ENCODE measurements around the gene NOL4L.

Gene NOL4L

DNA sequence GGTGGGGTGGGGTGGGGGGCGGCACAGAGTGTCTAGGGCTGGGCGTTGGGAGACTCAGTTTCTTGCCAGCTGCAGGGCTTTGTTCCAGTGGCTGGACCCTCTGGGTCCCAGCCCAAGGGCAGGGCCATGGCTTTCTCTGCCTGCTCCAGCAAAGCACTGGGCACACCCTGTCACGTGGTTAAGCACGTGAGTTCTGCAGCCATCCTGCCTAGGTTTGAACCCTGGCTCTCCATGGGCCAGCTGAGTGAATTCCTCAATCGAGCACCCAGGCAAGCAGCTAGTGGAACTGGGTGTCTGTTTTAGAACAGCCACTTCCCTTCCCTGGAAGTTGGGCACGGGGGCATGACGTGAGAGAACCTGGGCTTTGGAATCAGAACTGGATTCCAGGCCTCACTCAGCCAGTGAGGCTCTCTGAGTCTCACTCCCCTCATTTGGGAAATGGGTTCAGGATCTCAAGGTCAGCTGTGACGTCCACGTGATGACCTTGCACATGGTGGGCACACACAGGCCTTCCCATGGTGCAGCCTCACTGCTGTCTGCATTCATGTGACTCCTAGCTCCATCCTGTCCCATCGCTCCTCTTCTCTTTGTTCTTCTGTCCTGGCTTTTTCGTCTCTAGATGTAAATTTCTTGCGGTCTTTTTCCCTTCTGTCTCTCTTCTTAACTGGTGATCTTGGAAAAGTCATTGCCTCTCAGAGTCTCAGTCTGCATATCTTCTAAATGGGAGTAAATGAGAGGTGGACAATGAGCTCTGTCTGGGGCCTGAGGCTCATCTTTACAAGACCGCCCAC, 45.9 kb downstream of the NOL4L start:
- DNase-seq: peak in 1 of 2 experiments; percentile 24

- no peak for DNase-seq
Observed at GRCh38 chr20:32538526-32538939, 46.6 kb downstream of the NOL4L start.

GRCh38 chr20:32537657-32538525, 47.2 kb downstream of the NOL4L start:
- no peak for DNase-seq

DNA sequence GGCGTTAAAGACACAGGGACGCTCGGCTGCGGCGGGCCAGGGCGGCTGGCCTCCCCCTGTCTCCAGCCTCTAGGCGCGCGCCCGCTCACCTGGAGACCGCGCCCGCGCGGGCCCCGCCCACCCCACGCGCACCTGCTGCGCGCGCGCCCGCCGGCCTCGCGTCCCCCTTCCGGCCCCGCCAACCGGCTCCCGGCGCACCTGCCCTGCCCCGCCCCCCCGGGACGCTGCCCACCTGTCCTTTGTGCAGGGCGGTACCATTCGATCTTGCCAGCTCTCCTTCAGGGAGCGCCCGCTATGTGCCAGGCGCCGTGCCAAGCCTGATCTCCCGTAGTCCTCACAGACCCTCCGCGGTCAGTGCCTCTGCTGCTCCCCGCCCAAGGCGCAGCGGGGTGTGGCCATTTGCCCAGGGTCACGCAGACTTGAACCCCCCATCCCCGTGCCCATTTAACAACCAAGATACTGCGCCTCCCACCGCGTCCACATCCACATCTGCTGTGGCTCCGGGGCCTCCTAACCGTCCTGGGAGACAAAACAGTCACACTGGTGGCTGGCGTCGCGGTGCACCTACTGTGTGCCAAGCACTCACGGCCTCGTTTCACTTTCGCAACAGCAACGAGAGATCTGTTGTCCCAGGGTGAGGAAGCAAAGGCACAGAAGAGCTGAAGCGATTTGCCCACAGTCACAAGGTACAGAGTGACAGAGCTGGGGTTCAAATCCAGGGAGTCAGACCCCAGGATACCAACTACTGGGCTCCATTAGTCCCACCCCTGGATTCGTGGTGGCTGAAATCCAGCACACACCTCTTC, 48.1 kb downstream of the NOL4L start:
- DNase-seq: peak; percentile 47 to 56

DNA sequence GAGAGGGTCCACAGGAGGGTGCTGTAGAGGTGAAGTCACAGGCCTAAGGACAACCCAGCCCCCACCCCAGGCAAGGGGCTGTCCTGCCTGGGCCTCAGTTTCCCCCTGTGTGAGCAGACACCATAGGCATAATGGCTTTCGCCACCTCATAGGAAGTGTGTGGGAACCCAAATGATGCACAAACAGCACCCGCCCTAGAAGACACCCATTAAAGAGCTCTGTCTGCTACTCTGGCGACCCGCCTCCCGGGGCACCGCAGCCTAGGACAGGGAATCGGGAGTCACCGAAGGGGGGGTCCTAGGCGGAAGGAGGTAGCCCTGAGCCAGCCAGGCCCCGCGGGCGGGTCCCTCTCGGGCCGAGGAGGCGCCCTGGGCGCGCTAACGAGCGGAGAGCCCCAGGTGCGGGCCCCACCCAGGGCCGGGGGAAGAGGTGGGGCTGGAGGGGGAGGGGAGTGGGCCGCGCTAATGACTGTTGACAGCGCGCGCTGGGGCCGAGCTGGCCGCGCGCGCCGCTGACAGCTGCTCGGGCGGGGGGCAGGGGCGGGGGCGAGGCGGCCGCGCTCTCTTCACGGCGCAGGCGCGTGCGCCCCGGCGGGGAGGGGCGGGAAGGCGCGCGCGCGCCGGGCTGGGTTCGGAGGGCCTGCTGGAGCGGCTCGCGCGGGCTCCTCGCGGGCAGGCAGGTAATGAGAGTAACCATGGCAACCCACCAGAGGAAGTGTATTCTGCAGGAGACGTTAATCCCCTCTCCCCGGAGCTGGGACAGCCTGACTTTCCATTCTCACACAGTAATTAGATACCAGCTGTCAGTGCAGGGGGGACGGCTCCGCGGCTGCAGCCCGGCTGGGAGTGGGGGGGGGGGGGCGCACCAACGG, 48.9 kb downstream of the NOL4L start:
- DNase-seq: peak; percentile 59 to 68

- no peak for DNase-seq
Observed at GRCh38 chr20:32535316-32535952, 49.7 kb downstream of the NOL4L start.

- peak; percentile 53 to 80 for DNase-seq
Observed at GRCh38 chr20:32534661-32535240, 50.4 kb downstream of the NOL4L start.

- no peak for DNase-seq
Observed at GRCh38 chr20:32533732-32534131, 51.4 kb downstream of the NOL4L start.

DNA sequence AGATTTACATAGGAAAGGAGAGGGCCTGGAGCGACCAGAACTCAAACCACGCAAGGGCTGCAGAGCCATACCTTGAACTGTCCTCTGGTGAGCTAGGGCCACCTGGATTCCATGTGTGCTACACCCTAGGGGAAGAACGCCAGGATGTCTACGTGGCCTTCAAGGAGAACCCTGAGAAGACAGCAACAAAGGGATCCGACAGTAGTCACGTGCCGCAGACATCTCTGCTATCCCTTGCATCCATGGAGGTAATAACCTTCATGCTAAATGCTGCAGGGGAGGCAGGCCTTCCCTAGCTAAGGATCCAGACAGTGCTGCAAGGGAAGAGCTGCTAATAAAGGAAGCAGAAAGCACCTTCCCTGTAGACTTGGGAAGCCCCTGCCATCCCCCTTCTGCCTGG, 52.9 kb downstream of the NOL4L start:
- DNase-seq: no peak

GRCh38 chr20:32528905-32529670, 56.0 kb downstream of the NOL4L start:
- DNase-seq: no peak

DNA sequence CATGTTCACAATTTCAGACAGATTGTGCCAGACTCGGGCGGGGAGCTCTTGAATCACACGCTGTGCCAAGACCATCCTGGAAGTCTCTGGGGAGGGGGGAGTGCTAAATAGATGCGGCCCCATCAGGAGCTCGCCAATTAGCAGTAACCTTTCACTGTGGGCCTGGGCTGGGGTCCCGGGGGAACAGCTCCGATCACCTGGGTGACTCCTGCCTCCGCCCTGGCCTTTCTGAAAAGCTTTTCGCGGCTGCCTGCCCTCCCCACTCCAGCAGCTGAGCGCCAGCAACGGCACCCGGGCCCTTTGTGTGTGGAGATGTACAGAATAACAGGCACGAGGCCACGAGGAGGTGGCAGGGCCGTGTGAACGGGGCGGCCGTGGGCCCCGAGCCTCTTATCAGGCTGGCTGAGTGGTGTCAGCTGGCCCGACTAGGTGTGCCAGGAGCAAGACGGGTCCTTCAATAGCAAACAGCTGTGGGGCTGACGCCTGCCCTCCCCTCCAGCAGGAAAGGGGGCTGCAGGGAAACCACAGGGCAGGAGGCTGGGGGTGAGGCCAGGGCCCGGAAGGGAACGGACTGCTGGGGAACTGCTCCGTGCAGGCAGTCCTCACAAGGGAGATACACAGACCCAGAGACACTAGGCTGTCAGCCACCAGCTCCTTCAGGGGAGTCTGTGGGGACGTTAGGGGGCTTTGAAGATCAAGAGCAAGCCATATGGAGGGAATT, 56.8 kb downstream of the NOL4L start:
- peak in 1 of 2 experiments; percentile 34 for DNase-seq

GRCh38 chr20:32527447-32528055, 57.6 kb downstream of the NOL4L start:
- DNase-seq: peak in 1 of 2 experiments; percentile 33

- no peak for DNase-seq
Observed at GRCh38 chr20:32527052-32527446, 58.1 kb downstream of the NOL4L start.

GRCh38 chr20:32526541-32526940, 58.6 kb downstream of the NOL4L start:
- no peak for DNase-seq

DNA sequence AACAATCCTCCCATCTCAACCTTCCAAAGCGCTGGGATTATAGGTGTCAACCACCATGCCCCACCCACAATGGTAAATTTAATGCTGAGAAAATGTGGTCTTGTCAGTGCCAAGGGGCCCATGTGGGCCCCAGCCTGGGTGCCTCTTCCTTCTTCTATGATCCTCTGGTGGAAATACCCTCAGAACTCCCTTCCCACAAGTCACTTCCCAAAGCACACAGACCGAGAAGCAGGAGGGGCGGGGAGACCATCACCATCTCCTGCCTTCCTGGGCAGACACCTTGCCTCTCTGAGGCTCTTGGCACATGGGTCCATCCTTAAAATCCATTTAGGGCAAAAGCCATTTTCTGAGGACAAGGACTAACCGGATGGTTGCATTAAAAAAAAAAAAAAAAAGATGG, 59.0 kb downstream of the NOL4L start:
- no peak for DNase-seq

DNA sequence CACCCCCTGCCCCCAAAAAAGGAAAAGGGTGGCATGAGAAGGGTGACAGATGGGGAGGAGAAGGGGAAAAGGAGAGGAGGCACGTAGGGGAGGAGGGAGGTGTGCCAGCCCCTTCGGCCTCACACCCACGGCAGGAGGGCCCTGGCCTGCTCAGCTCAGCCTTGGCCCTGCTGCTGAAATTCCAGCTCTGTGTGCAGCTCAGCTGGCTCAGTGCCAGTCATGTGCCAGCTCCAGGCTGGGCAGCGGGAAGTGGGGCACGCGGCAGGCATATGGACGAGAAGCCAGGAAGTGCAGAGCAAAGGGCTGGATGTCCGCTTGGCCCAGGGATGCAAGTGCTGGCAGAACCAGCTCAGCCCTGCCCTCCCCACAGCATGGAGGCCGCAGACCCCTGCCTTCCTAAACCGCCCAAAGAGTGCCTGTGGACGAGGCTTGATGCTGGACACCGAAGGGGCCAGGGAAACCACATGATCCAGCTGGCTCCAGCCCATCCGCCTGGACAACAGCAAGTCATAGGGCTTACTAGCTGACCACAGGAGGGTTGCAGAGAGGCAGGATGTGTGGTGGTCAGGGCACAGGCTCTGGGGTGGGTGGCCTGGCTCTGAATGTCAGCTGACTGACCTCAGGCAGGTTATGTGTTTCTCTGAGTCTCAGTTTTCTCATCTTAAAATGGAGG, 60.2 kb downstream of the NOL4L start:
- DNase-seq: no peak

DNA sequence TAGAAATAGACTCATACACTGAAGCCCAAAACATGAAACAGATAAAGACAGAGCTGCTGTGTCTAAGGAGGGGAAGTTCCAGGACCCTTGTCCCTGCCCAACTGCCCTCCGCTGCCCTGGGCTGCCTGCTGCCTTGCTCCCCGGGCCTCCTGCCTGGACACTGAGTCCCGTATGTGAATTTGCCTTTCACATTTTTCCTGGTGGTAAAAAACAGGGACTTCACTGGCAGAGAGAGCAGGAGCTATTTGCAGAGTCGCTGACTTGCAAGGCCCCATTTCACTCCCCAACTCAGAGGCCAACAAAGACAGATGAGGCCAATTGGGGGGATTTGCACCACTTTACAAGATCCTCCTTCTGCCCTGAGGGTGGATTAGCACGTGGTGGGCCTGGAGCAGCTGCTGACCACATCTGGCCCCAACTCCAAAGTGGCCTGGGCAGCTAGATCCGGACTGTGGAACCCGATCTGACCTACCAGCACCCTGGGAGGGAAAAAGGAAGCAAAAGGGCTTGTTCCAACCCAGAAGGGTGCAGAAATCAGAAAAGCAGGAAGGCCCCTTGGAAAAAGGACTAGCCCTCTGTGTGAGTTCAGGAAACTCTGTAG, 61.4 kb downstream of the NOL4L start:
- DNase-seq: no peak
